Activated CD8-positive, alpha-beta T cell treated with anti-CD3 and anti-CD28 coated beads for 36 hours (primary cell): Measurements from ENCODE around the gene CCDC183. TPM values are rescaled to one million over a fixed set of nuclear protein-coding genes. Genes with fewer than 3 reads are reported as not detected.

Experiments used
- ATAC-seq: fragments of 200-7000 bp; cut with Tn5 transposase; one replicate; pipeline ENCODE4 v1.10.0; 2021; ENCODE audit warnings: mild to moderate bottlenecking, moderate library complexity
- CTCF ChIA-PET: fragments of 350-600 bp; sonication (Branson Sonifier 250); formaldehyde crosslinking; loops from one replicate; lab custom pipeline; 2021; ENCODE audit warnings: antibody characterized with exemption; lab: Charles Lee
- POLR2A ChIA-PET: fragments of 350-600 bp; sonication (Branson Sonifier 250); formaldehyde crosslinking; loops from one replicate; lab custom pipeline; 2021; ENCODE audit warnings: antibody characterized with exemption; lab: Charles Lee
- DNase-seq: peaks from one replicate; pipeline ENCODE4 v3.0.0-alpha.2; 2020
- H3K27ac Mint-ChIP-seq: one replicate; pipeline ENCODE4 v1.8.0; 2021; ENCODE audit warnings: mild to moderate bottlenecking, mixed read lengths
- H3K27me3 Mint-ChIP-seq: one replicate; pipeline ENCODE4 v1.8.0; 2021; ENCODE audit warnings: mixed read lengths
- H3K36me3 Mint-ChIP-seq: one replicate; pipeline ENCODE4 v1.8.0; 2021; ENCODE audit warnings: low read depth, mixed read lengths
- H3K4me1 Mint-ChIP-seq: one replicate; pipeline ENCODE4 v1.8.0; 2021; ENCODE audit warnings: low read depth, mixed read lengths
- H3K4me3 Mint-ChIP-seq: one replicate; pipeline ENCODE4 v1.8.0; 2021; ENCODE audit warnings: mild to moderate bottlenecking, moderate library complexity, mixed read lengths
- H3K9me3 Mint-ChIP-seq: one replicate; pipeline ENCODE4 v1.8.0; 2021; ENCODE audit warnings: mixed read lengths
- intact Hi-C: fragments of 100-400 bp; cut with micrococcal nuclease; formaldehyde crosslinking; loops from one replicate; pipeline ENCODE4 v1.10.0; 2022
- total RNA-seq, 2 experiments: library from RNA; stranded (reverse); gene quantifications; one replicate each; pipeline ENCODE4 v1.2.3, GENCODE V29; 2021
- TF ChIP-seq, protein P1 (sequence below): fragments of 200-600 bp; IDR thresholded peaks from one replicate; pipeline ENCODE4 v1.8.0; 2022; ENCODE audit warnings: antibody characterized with exemption, mild to moderate bottlenecking

Gene CCDC183
- total RNA-seq, 2 experiments from 2014 or later = 0.20 to 0.34 TPM

DNA sequence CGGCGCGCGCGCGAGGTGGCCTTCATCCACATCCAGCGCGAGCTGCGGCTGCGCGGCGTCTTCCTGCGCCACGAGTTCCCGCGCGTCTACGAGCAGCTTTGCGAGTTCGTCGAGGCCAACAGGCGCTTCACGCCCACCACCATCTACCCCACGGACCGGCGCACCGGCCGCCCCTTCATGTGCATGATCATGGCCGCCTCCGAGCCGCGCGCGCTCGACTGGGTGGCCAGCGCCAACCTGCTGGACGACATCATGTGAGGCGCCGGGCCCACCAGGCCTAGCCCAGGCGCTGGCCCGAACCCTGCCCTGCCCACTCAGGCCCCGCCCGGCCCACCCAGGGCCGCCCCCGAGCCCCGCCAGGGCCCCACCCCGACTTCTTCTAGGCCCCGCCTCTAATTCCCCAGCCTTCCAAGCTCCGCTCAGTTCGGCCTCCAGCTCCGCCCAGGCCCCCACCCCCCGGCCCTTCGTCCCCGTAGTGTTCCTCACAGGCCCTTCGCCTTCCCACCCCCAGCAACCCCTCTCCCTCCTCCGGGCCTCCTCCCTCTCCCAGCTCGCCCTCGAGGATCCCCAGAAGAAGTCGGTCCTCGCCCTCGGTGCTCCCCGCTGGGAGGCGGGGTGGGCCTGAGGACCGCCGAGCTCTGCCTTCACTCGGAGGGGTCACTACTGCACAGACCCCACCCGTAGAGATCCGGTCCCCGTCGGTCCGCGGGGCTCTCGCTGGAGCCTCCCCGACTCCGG lies 51.1 kb downstream of the CCDC183 start:
- no peak for DNase-seq
- peak overlapping the region; percentile 71 for H3K27ac Mint-ChIP-seq
- ChIA-PET CTCF (interaction anchor here (1.0 to 1.6 kb wide), 3 partner anchors 14 to 37 kb away, joined by 3 to 6 read pairs (median 4); no protein-coding TSS in a partner anchor), POLR2A (interaction anchor here (0.9 to 2.6 kb wide), 6 partner anchors 15 to 104 kb away, joined by 3 to 8 read pairs (median 4); partner anchors contain the start of gene RABL6)
- TF ChIP-seq, protein P1, sequence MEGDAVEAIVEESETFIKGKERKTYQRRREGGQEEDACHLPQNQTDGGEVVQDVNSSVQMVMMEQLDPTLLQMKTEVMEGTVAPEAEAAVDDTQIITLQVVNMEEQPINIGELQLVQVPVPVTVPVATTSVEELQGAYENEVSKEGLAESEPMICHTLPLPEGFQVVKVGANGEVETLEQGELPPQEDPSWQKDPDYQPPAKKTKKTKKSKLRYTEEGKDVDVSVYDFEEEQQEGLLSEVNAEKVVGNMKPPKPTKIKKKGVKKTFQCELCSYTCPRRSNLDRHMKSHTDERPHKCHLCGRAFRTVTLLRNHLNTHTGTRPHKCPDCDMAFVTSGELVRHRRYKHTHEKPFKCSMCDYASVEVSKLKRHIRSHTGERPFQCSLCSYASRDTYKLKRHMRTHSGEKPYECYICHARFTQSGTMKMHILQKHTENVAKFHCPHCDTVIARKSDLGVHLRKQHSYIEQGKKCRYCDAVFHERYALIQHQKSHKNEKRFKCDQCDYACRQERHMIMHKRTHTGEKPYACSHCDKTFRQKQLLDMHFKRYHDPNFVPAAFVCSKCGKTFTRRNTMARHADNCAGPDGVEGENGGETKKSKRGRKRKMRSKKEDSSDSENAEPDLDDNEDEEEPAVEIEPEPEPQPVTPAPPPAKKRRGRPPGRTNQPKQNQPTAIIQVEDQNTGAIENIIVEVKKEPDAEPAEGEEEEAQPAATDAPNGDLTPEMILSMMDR = no peak
- intact Hi-C loops = loop anchor here (5.0 kb wide), 1 partner anchor 55 kb away; no protein-coding TSS in a partner anchor
- peaks cover 13% of the 10 kb centered on the region for H3K4me1 Mint-ChIP-seq
- no peak for ATAC-seq
- peak overlapping the region; percentile 92 for H3K4me3 Mint-ChIP-seq
- H3K36me3 Mint-ChIP-seq = peaks cover 11% of the 10 kb centered on the region
- H3K9me3 Mint-ChIP-seq = no peaks in the 10 kb centered on the region
- H3K27me3 Mint-ChIP-seq = peaks cover 17% of the 10 kb centered on the region

DNA sequence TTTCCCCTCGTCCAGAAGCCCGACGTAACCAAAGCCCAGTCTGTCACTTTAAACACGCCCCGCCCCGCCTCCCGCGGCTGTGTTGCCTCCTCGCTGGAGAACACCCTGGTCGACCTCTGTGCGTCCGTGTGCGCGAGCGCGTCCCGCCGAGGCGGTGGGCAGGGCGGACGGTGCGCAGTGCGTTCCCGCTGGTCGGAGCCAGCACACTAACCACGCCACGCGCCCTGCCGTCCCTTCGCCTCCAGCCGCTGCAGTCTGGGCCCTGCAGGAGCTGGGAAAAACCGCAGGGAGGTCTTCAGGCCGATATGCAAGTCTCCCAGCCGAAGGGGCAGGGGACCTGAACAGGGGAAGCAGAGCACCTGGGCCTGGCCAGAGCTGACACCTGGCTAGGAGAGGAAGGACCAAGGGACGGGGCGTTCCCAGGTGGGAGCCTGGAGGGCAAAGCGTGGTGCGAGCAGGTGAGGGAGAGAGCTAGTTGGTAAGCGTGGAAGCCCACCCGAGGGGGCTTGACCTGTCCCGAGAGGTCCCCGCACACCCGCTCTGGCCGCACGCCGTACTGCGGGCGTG lies 51.8 kb downstream of the CCDC183 start:
- DNase-seq (peak; percentile 95), ATAC-seq (peak; percentile 34)
- Mint-ChIP-seq H3K36me3 (peaks cover 11% of the 10 kb centered on the region), H3K4me3 (peak overlapping the region; percentile 92), H3K9me3 (no peaks in the 10 kb centered on the region), H3K4me1 (peaks cover 11% of the 10 kb centered on the region), H3K27me3 (peaks cover 17% of the 10 kb centered on the region), H3K27ac (peak overlapping the region; percentile 71)
- CTCF ChIA-PET = interaction anchor here (1.0 to 1.6 kb wide), 4 partner anchors 14 to 187 kb away, joined by 3 to 6 read pairs (median 4); no protein-coding TSS in a partner anchor
- TF ChIP-seq, protein P1 = no peak
- intact Hi-C loops = loop anchor here (5.0 kb wide), 1 partner anchor 54 kb away; no protein-coding TSS in a partner anchor
- POLR2A ChIA-PET = interaction anchor here (0.7 to 2.6 kb wide), 10 partner anchors 11 to 145 kb away, joined by 3 to 8 read pairs (median 3); no protein-coding TSS in a partner anchor

DNA sequence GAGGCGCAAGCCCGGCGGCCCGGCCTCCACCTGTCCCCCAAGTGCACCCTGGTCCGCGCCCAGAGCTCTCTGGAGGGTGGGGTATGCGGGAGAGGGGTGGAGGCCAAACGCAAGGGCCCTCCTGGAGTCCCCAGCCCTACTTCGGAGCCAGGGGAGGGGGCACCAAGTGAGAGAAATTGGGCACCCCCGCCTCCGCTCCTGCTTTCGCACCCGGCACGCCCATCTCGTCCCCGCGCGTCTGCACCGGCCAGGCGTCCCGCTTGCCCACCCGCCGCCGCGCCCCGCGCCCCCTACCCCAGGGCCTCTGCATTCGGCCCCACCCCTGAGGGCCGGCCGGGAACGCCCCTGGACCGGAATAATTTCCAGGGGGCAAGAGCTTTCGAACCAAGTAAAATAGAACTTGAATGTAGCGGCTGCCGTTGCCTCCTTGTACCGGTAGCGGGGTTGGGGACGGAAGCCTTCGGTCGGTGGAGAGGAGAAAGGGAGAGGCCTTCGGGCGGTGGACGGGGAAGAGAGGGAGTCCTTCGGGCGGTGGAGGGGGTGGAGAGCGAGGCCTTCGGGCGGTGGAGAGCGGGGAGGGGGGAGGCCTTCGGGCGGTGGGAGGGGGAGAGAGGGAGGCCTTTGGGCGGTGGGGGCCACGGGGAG lies 52.4 kb downstream of the CCDC183 start:
- peak overlapping the region; percentile 92 for H3K4me3 Mint-ChIP-seq
- POLR2A ChIA-PET = interaction anchor here (0.7 to 2.6 kb wide), 10 partner anchors 10 to 145 kb away, joined by 3 to 8 read pairs (median 3); no protein-coding TSS in a partner anchor

DNA sequence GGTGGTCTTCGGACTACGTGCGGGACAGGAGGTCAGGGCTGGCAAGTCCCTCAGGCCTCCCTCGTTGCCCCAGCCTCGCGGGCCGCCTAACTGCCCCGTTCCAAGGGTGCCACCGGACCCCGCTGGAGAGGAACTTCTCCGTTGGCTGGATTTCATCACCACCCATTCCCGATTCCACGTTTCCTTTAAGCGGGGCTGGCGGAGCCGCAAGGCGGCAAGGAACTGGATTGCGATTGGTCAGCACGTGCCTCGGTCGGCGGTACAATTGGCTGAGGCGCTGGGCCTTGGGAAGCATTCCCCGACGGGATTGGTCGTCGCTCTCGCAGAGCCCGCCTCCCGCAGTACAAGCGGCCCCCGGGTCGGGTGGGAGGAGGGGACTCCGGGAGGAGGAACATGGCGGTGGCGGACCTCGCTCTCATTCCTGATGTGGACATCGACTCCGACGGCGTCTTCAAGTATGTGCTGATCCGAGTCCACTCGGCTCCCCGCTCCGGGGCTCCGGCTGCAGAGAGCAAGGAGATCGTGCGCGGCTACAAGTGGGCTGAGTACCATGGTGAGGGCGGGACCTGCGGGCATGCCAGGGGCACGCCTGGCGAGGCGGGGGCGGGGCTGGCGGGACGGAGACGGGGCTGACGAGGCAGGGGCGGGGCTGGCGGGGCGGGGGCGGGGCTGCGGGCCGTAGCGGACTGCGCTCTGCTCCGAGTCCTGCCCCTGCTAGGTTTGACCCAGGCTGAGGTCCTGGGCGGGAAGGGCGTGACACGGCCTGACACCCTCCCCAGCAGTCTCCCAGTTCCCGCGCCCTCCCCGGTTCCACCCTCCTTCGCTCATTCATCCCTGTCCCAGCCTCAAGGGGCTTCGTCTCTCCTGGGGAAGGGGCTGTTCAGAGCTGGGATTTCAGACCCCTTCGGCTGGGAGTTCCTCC lies 53.2 kb downstream of the CCDC183 start, which contains the start of gene PHPT1:
Gene PHPT1, plus strand, starts transcription at position 372 of the 922 bp plus-strand sequence. Its CDS starts 22 bp downstream, at position 394.
- H3K4me3 Mint-ChIP-seq = peak within 1 kb of the TSS; percentile 92
- DNase-seq = peak; percentile 98
- peak within 1 kb of the TSS; percentile 93 for H3K27ac Mint-ChIP-seq
- ATAC-seq = peak; percentile 92
- H3K9me3 Mint-ChIP-seq = no peaks in the 10 kb centered on the region
- peaks cover 16% of the 10 kb centered on the region for H3K27me3 Mint-ChIP-seq
- ChIA-PET POLR2A (interaction anchor here (1.0 to 2.6 kb wide), 5 partner anchors 10 to 13 kb away, joined by 3 to 8 read pairs (median 4); no protein-coding TSS in a partner anchor), CTCF (interaction anchor here (1.3 kb wide), 1 partner anchor 186 kb away, joined by 4 read pairs; no protein-coding TSS in a partner anchor)
- H3K36me3 Mint-ChIP-seq = peaks cover 11% of the 10 kb centered on the region
- intact Hi-C loops = loop anchor here (5.0 kb wide), 1 partner anchor 53 kb away; no protein-coding TSS in a partner anchor
- TF ChIP-seq, protein P1 = no peak
- peaks cover 7% of the 10 kb centered on the region for H3K4me1 Mint-ChIP-seq

More for the DNA sequence above, 52.4 kb downstream of the CCDC183 start:
- CTCF ChIA-PET = interaction anchor here (1.2 to 1.3 kb wide), 2 partner anchors 33 to 187 kb away, joined by 4 to 6 read pairs; no protein-coding TSS in a partner anchor
- intact Hi-C loops = loop anchor here (5.0 kb wide), 1 partner anchor 54 kb away; no protein-coding TSS in a partner anchor
- peaks cover 17% of the 10 kb centered on the region for H3K27me3 Mint-ChIP-seq
- H3K36me3 Mint-ChIP-seq = peaks cover 11% of the 10 kb centered on the region
- TF ChIP-seq, protein P1 = no peak
- ATAC-seq = peak; percentile 7
- H3K27ac Mint-ChIP-seq = peak overlapping the region; percentile 93
- peaks cover 9% of the 10 kb centered on the region for H3K4me1 Mint-ChIP-seq
- H3K9me3 Mint-ChIP-seq = no peaks in the 10 kb centered on the region
- peak; percentile 66 for DNase-seq
